OCI-LY7 (cell line): Measurements from ENCODE around the gene DIPK1A.

ENCODE experiments used
- EZH2phosphoT487 ChIP-seq: fragments of 200-600 bp; sonication (generic); IDR thresholded peaks from 2 replicates; pipeline ENCODE4 v1.6.1; 2018; ENCODE audit warnings: low read depth, borderline replicate concordance, mild to moderate bottlenecking, mixed run types, antibody characterized with exemption, low read length, moderate library complexity, mixed read lengths
- TF ChIP-seq, protein P1 (sequence below): fragments of 200-600 bp; sonication (generic); conservative IDR thresholded peaks from 2 replicates; pipeline ENCODE4 v1.5.1; 2014; ENCODE audit warnings: mild to moderate bottlenecking, antibody characterized with exemption, low read length, moderate library complexity, mixed read lengths

DNA sequence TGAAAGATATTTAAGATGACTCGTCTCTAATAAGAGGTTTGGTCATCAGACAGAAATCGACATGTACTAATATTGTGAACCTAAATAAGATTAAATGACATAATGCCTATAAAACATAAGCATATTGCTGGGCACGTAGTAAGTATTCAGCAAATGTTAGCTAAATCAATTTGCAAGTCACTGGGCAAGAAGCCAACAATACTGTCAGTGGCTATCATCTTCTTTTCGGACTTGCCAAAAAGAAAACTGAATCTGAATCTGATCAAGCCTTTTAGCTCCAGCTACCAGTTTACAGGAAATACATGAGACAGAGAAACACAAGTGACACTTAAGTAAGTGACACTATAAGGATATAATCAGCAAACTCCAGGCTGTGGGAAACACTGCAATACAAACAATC is 83.5 kb downstream of the DIPK1A start:
- TF ChIP-seq EZH2phosphoT487: no peak
- TF ChIP-seq, protein P1, sequence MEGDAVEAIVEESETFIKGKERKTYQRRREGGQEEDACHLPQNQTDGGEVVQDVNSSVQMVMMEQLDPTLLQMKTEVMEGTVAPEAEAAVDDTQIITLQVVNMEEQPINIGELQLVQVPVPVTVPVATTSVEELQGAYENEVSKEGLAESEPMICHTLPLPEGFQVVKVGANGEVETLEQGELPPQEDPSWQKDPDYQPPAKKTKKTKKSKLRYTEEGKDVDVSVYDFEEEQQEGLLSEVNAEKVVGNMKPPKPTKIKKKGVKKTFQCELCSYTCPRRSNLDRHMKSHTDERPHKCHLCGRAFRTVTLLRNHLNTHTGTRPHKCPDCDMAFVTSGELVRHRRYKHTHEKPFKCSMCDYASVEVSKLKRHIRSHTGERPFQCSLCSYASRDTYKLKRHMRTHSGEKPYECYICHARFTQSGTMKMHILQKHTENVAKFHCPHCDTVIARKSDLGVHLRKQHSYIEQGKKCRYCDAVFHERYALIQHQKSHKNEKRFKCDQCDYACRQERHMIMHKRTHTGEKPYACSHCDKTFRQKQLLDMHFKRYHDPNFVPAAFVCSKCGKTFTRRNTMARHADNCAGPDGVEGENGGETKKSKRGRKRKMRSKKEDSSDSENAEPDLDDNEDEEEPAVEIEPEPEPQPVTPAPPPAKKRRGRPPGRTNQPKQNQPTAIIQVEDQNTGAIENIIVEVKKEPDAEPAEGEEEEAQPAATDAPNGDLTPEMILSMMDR: no peak
